ENCODE measurements around the gene ELOB. TPM values are rescaled to one million over a fixed set of nuclear protein-coding genes. Genes with fewer than 3 reads are reported as not detected.

The ELOB gene
- total RNA-seq, 1 donor from 2014 or later: 195 TPM

DNA sequence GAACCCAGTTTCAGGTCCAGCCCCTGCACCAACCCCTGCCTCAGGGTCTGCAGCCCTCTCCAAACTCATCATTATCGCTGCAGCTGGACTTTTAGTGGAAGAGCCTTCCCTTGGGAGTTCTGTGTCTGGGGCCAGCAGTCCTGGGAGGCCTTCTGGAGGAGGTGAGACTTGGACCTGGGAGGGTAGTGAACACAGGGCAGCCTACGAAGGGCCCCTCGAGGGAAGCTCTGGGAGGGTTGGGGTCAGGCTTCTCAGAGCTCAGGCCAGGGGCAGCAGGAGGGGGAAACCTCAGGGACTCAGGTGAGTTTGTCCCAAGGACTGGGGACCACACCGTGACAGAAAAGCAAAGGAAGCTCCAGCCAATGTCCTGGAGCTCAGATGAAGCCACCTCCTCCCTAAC lies 35.9 kb downstream of the ELOB start:
- H3K4me3 Mint-ChIP-seq (ENCODE audit: unreplicated experiment): no peak overlapping the region
- H3K36me3 Mint-ChIP-seq (ENCODE audit: low read depth, unreplicated experiment): no peaks in the 10 kb centered on the region
- peaks cover 4% of the 10 kb centered on the region for H3K27me3 Mint-ChIP-seq (ENCODE audit: unreplicated experiment)
- H3K27ac Mint-ChIP-seq (ENCODE audit: unreplicated experiment): no peak overlapping the region
- TF ChIP-seq, protein P1, sequence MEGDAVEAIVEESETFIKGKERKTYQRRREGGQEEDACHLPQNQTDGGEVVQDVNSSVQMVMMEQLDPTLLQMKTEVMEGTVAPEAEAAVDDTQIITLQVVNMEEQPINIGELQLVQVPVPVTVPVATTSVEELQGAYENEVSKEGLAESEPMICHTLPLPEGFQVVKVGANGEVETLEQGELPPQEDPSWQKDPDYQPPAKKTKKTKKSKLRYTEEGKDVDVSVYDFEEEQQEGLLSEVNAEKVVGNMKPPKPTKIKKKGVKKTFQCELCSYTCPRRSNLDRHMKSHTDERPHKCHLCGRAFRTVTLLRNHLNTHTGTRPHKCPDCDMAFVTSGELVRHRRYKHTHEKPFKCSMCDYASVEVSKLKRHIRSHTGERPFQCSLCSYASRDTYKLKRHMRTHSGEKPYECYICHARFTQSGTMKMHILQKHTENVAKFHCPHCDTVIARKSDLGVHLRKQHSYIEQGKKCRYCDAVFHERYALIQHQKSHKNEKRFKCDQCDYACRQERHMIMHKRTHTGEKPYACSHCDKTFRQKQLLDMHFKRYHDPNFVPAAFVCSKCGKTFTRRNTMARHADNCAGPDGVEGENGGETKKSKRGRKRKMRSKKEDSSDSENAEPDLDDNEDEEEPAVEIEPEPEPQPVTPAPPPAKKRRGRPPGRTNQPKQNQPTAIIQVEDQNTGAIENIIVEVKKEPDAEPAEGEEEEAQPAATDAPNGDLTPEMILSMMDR (IDR thresholded peaks at IDR 0.05; ENCODE audit: unreplicated experiment): no peak
- H3K9me3 Mint-ChIP-seq (ENCODE audit: unreplicated experiment): no peaks in the 10 kb centered on the region
- no peak for DNase-seq (ENCODE audit: low spot score)
- H3K4me1 Mint-ChIP-seq (ENCODE audit: unreplicated experiment): peaks cover 4% of the 10 kb centered on the region

DNA sequence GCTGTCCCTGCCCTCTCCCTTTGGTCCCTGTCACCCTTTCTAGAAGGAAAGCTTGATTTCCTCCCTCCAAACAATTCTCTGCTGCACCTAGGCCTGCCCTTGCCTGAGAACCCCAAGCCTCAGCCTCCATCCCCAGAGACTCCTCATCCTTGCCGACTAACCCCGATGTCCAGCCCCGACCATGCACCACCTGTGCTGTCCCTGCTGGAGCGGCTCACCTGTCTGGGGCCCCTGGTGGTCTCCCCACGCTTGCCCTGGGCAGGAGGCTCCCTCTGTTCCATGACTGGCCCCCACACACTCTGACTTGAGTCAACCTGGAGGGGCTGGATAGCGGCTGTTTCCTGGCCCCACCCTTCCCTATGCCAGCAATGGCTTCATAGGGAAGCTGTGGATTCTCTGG lies 36.6 kb downstream of the ELOB start:
- Mint-ChIP-seq H3K27me3 (ENCODE audit: unreplicated experiment) (peaks cover 4% of the 10 kb centered on the region), H3K27ac (ENCODE audit: unreplicated experiment) (no peak overlapping the region), H3K4me3 (ENCODE audit: unreplicated experiment) (peak overlapping the region; percentile 42), H3K9me3 (ENCODE audit: unreplicated experiment) (no peaks in the 10 kb centered on the region), H3K4me1 (ENCODE audit: unreplicated experiment) (peaks cover 4% of the 10 kb centered on the region), H3K36me3 (ENCODE audit: low read depth, unreplicated experiment) (no peaks in the 10 kb centered on the region)
- TF ChIP-seq, protein P1 (IDR thresholded peaks at IDR 0.05; ENCODE audit: unreplicated experiment): no peak
- no peak for DNase-seq (ENCODE audit: low spot score)

- TF ChIP-seq, protein P1 (IDR thresholded peaks at IDR 0.05; ENCODE audit: unreplicated experiment): no peak
- H3K36me3 Mint-ChIP-seq (ENCODE audit: low read depth, unreplicated experiment): no peaks in the 10 kb centered on the region
- H3K9me3 Mint-ChIP-seq (ENCODE audit: unreplicated experiment): no peaks in the 10 kb centered on the region
- no peak for DNase-seq (ENCODE audit: low spot score)
- H3K27me3 Mint-ChIP-seq (ENCODE audit: unreplicated experiment): peaks cover 4% of the 10 kb centered on the region
- H3K27ac Mint-ChIP-seq (ENCODE audit: unreplicated experiment): no peak overlapping the region
- H3K4me3 Mint-ChIP-seq (ENCODE audit: unreplicated experiment): no peak overlapping the region
- H3K4me1 Mint-ChIP-seq (ENCODE audit: unreplicated experiment): peaks cover 4% of the 10 kb centered on the region
These were observed 37.3 kb downstream of the ELOB start for GRCh38 chr16:2739625-2740430.

GRCh38 chr16:2738615-2739014 lies 38.5 kb downstream of the ELOB start:
- Mint-ChIP-seq H3K27me3 (ENCODE audit: unreplicated experiment) (peaks cover 2% of the 10 kb centered on the region), H3K4me1 (ENCODE audit: unreplicated experiment) (peaks cover 4% of the 10 kb centered on the region), H3K9me3 (ENCODE audit: unreplicated experiment) (no peaks in the 10 kb centered on the region), H3K4me3 (ENCODE audit: unreplicated experiment) (no peak overlapping the region), H3K36me3 (ENCODE audit: low read depth, unreplicated experiment) (no peaks in the 10 kb centered on the region), H3K27ac (ENCODE audit: unreplicated experiment) (no peak overlapping the region)
- no peak for DNase-seq (ENCODE audit: low spot score)
- TF ChIP-seq, protein P1 (IDR thresholded peaks at IDR 0.05; ENCODE audit: unreplicated experiment): no peak

DNA sequence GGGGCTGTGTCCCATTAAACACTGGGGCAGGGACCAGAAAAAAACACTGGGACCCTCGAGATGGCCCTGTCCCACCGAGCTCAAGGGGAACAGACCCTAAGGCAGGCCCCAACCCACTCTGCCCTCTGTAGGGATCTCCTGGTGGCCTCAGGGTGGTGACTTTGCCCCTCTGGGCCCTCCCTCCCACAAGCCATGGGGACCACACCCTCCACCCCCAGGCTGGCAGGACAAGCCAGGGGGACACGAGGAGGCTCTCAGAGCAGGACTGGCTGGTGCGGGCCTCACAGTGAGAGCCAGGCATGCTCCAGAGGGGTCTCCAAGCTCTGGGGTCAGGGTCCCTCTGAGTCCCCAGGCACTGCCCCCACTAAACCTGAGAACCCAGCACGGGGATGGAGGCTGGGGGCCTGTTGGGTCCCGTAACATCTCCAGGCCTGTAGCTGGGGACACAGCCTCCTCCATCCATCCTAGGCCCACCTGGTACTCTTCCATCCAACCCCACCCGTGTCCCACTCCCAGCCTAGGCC lies 39.1 kb downstream of the ELOB start:
- H3K36me3 Mint-ChIP-seq (ENCODE audit: low read depth, unreplicated experiment): no peaks in the 10 kb centered on the region
- no peak overlapping the region for H3K27ac Mint-ChIP-seq (ENCODE audit: unreplicated experiment)
- H3K4me1 Mint-ChIP-seq (ENCODE audit: unreplicated experiment): peaks cover 4% of the 10 kb centered on the region
- H3K4me3 Mint-ChIP-seq (ENCODE audit: unreplicated experiment): no peak overlapping the region
- H3K27me3 Mint-ChIP-seq (ENCODE audit: unreplicated experiment): peaks cover 2% of the 10 kb centered on the region
- no peaks in the 10 kb centered on the region for H3K9me3 Mint-ChIP-seq (ENCODE audit: unreplicated experiment)
- TF ChIP-seq, protein P1 (IDR thresholded peaks at IDR 0.05; ENCODE audit: unreplicated experiment): no peak
- DNase-seq (ENCODE audit: low spot score): no peak

Measured in endothelial cell (in vitro differentiated cells).